Suprapubic skin (tissue), 3 donors: ENCODE measurements around the gene PRR14.
"Not testable (repeated sequence)": the region's sequence is repeated elsewhere in the genome, so short reads cannot be mapped to it uniquely, and the experiment has no call there.

ENCODE experiments used
- POLR2A ChIP-seq, 2 donors: fragments of 450-650 bp; IDR thresholded peaks; one replicate each; pipeline ENCODE4 v1.6.1; 2017; ENCODE audit warnings: antibody characterized with exemption in 2 of 2, mild to moderate bottlenecking in 2 of 2, moderate library complexity in 2 of 2
- TF ChIP-seq, protein P1 (sequence below), 2 donors: fragments of 200-600 bp in 1 of 2; fragments of 450-650 bp in 1 of 2; sonication (generic) in 1 of 2; IDR thresholded peaks; one replicate each; pipeline ENCODE4 v1.5.1; 2016 to 2019; ENCODE audit warnings: antibody characterized with exemption in 2 of 2, mild to moderate bottlenecking in 1 of 2, moderate library complexity in 1 of 2

- TF ChIP-seq, protein P1, sequence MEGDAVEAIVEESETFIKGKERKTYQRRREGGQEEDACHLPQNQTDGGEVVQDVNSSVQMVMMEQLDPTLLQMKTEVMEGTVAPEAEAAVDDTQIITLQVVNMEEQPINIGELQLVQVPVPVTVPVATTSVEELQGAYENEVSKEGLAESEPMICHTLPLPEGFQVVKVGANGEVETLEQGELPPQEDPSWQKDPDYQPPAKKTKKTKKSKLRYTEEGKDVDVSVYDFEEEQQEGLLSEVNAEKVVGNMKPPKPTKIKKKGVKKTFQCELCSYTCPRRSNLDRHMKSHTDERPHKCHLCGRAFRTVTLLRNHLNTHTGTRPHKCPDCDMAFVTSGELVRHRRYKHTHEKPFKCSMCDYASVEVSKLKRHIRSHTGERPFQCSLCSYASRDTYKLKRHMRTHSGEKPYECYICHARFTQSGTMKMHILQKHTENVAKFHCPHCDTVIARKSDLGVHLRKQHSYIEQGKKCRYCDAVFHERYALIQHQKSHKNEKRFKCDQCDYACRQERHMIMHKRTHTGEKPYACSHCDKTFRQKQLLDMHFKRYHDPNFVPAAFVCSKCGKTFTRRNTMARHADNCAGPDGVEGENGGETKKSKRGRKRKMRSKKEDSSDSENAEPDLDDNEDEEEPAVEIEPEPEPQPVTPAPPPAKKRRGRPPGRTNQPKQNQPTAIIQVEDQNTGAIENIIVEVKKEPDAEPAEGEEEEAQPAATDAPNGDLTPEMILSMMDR (IDR thresholded peaks at IDR 0.05), result not testable (repeated sequence)
- not testable (repeated sequence) for TF ChIP-seq POLR2A (IDR thresholded peaks at IDR 0.05)
Measured at GRCh38 chr16:30703071-30703470, 52.3 kb downstream of the PRR14 start.
